Panc1 (cell line): ENCODE measurements around the gene C8B.

Experiments used
- POLR2AphosphoS5 ChIP-seq: IDR thresholded peaks from 2 replicates; pipeline ENCODE4 v1.6.1; 2012; ENCODE audit warnings: mild to moderate bottlenecking, low read depth, low read length, moderate library complexity
- TCF7L2 ChIP-seq: IDR thresholded peaks from 2 replicates; pipeline ENCODE4 v1.6.1; 2011; ENCODE audit warnings: mild to moderate bottlenecking, low read depth, low read length, inconsistent platforms
- TF ChIP-seq, protein P1 (sequence below): fragments of 450-650 bp; IDR thresholded peaks from 2 replicates; pipeline ENCODE4 v1.5.1; 2017; ENCODE audit warnings: mild to moderate bottlenecking

DNA sequence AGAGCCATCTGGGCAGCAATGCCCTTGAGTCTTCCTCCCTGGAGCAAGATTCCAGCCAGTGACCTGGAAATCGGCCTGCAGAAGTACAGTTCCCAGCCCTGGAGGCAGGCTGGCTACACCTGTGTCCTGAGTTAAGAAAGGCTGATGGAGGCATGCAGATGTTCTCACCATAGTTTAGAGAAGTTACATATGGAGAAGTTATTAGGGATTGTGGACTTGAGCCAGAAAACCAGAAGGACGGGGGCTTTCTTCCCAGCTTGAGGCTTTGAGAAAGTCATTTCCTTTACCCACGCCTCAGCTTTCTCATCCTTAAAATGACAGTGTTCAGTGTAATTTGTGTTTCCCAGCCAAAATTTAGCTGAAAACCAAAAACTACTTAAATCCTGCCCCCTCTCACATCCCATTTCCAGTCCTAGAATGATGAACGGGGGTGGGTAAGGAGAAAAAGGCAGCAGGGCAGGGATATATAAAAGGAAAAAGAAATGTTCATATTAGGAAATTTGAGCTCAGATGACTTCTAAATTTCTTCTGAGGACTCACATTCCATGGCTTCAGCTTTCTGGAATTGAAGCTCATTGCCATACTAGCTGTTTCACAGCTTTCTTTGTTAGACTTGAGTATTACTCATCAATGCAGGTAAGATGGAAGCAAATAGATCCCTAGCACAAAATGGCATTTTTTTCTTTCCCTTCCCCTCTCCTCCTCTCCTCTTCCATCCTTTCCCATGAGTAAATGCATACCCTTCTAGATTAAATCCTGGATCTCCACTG lies 14.4 kb upstream of the C8B start:
- TF ChIP-seq, protein P1, sequence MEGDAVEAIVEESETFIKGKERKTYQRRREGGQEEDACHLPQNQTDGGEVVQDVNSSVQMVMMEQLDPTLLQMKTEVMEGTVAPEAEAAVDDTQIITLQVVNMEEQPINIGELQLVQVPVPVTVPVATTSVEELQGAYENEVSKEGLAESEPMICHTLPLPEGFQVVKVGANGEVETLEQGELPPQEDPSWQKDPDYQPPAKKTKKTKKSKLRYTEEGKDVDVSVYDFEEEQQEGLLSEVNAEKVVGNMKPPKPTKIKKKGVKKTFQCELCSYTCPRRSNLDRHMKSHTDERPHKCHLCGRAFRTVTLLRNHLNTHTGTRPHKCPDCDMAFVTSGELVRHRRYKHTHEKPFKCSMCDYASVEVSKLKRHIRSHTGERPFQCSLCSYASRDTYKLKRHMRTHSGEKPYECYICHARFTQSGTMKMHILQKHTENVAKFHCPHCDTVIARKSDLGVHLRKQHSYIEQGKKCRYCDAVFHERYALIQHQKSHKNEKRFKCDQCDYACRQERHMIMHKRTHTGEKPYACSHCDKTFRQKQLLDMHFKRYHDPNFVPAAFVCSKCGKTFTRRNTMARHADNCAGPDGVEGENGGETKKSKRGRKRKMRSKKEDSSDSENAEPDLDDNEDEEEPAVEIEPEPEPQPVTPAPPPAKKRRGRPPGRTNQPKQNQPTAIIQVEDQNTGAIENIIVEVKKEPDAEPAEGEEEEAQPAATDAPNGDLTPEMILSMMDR, result no peak
- no peak for TF ChIP-seq POLR2AphosphoS5
- TF ChIP-seq TCF7L2, result no peak
